ENCODE results near the gene MAML3.

MAML3 gene

GRCh38 chr4:139779691-139780090 is 374.3 kb downstream of the MAML3 start:
- TF ChIP-seq CTCF (IDR thresholded peaks at IDR 0.05; ENCODE audit: low read depth, low read length, missing control alignments) = no peak
- no peak for DNase-seq (ENCODE audit: low read depth)
- H3K4me3 ChIP-seq (ENCODE audit: low read depth, low read length) = no peak overlapping the region

GRCh38 chr4:139777757-139778156 is 376.2 kb downstream of the MAML3 start:
- TF ChIP-seq CTCF (IDR thresholded peaks at IDR 0.05; ENCODE audit: low read depth, low read length, missing control alignments) = no peak
- no peak overlapping the region for H3K4me3 ChIP-seq (ENCODE audit: low read depth, low read length)
- no peak for DNase-seq (ENCODE audit: low read depth)

GRCh38 chr4:139776235-139776634 is 377.7 kb downstream of the MAML3 start:
- no peak for DNase-seq (ENCODE audit: low read depth)
- no peak for TF ChIP-seq CTCF (IDR thresholded peaks at IDR 0.05; ENCODE audit: low read depth, low read length, missing control alignments)
- H3K4me3 ChIP-seq (ENCODE audit: low read depth, low read length) = no peak overlapping the region

GRCh38 chr4:139774759-139775487 is 379.1 kb downstream of the MAML3 start:
- no peak for DNase-seq (ENCODE audit: low read depth)
- H3K4me3 ChIP-seq (ENCODE audit: low read depth, low read length) = no peak overlapping the region
- TF ChIP-seq CTCF (IDR thresholded peaks at IDR 0.05; ENCODE audit: low read depth, low read length, missing control alignments) = no peak

GRCh38 chr4:139773560-139774318 is 380.2 kb downstream of the MAML3 start:
- no peak for TF ChIP-seq CTCF (IDR thresholded peaks at IDR 0.05; ENCODE audit: low read depth, low read length, missing control alignments)
- no peak for DNase-seq (ENCODE audit: low read depth)
- H3K4me3 ChIP-seq (ENCODE audit: low read depth, low read length) = no peak overlapping the region

- no peak for TF ChIP-seq CTCF (IDR thresholded peaks at IDR 0.05; ENCODE audit: low read depth, low read length, missing control alignments)
- no peak for DNase-seq (ENCODE audit: low read depth)
- H3K4me3 ChIP-seq (ENCODE audit: low read depth, low read length) = no peak overlapping the region
Observed at GRCh38 chr4:139770361-139770760, 383.6 kb downstream of the MAML3 start.
